A549 treated with Hydrocortisone at 1 μM for 4 hours (cell line): ENCODE results near the gene KLHL21. TPM values are rescaled to one million over a fixed set of nuclear protein-coding genes. Genes with fewer than 3 reads are reported as not detected.

Experiments used
- total RNA-seq: library from RNA; stranded (reverse); fragments of 200-300 nt; extraction: Qiagen RNA extraction; gene quantifications from 5 replicates; pipeline ENCODE4 v1.2.3, GENCODE V29; 2022

Gene KLHL21
- total RNA-seq = 16.5 to 23.1 TPM (median 19.2 TPM) in 5 replicates

GRCh38 chr1:6602669-6603237 is at the start of gene KLHL21:
Gene KLHL21 (minus strand): TSS chr1:6602869. CDS start chr1:6602817, 52 bp downstream.

GRCh38 chr1:6624710-6625583 is 22.3 kb upstream of the KLHL21 start, which contains the start of gene THAP3:
Gene THAP3 (plus strand): TSS chr1:6624868. CDS start chr1:6625219, 351 bp downstream.

GRCh38 chr1:6613361-6614018 is 10.8 kb upstream of the KLHL21 start, which contains the start of gene PHF13:
Gene PHF13 (plus strand): TSS chr1:6613731. CDS start chr1:6614067, 336 bp downstream.

GRCh38 chr1:6579374-6580118 is 23.1 kb downstream of the KLHL21 start, which contains the start of gene ZBTB48:
Gene ZBTB48 (plus strand): TSS chr1:6579994. CDS start chr1:6580610, 616 bp downstream.

GRCh38 chr1:6554907-6555778 is 47.5 kb downstream of the KLHL21 start, which contains the start of gene TAS1R1:
Gene TAS1R1 (plus strand): TSS chr1:6555307. CDS start chr1:6555374, 67 bp downstream.

GRCh38 chr1:6554031-6554906 is 48.4 kb downstream of the KLHL21 start, which contains the start of gene NOL9:
Gene NOL9 (minus strand): TSS chr1:6554513. CDS start chr1:6554502, 11 bp downstream.

Other genes with a start within 250 kb of the KLHL21 start
- gene ACOT7, start 209.1 kb downstream of the KLHL21 start, total RNA-seq = 80.4 to 101 TPM (median 100 TPM) in 5 replicates
- gene HES2, start 182.9 kb downstream of the KLHL21 start, total RNA-seq = 3.8 to 5.5 TPM (median 4.9 TPM) in 5 replicates
- gene ESPN, start 178.1 kb downstream of the KLHL21 start, total RNA-seq = 0.22 to 1.2 TPM (median 0.51 TPM) in 5 replicates
- gene TNFRSF25, start 136.7 kb downstream of the KLHL21 start, total RNA-seq = 2.5 to 4.0 TPM (median 2.8 TPM) in 5 replicates
- 2.5 to 4.3 TPM (median 3.5 TPM) in 5 replicates for gene PLEKHG5, start 111.2 kb downstream of the KLHL21 start, total RNA-seq
- gene NOL9, start 48.4 kb downstream of the KLHL21 start, total RNA-seq = 3.6 to 5.2 TPM (median 3.9 TPM) in 5 replicates
- not detected in 5 replicates for gene TAS1R1, start 47.6 kb downstream of the KLHL21 start, total RNA-seq
- 14.4 to 17.1 TPM (median 15.1 TPM) in 5 replicates for gene ZBTB48, start 22.9 kb downstream of the KLHL21 start, total RNA-seq
- gene PHF13, start 10.9 kb upstream of the KLHL21 start, total RNA-seq = 7.3 to 9.6 TPM (median 9.2 TPM) in 5 replicates
- 15.5 to 17.9 TPM (median 16.7 TPM) in 5 replicates for gene THAP3, start 22.0 kb upstream of the KLHL21 start, total RNA-seq
- 31.0 to 38.5 TPM (median 32.6 TPM) in 5 replicates for gene DNAJC11, start 98.9 kb upstream of the KLHL21 start, total RNA-seq
- gene CAMTA1, start 182.6 kb upstream of the KLHL21 start, total RNA-seq = 59.2 to 70.9 TPM (median 64.2 TPM) in 5 replicates